Activated B cell treated with CpG ODN at 0.5 μM for 24 hours (primary cell): ENCODE results near the gene IL19. TPM values are rescaled to one million over a fixed set of nuclear protein-coding genes. Genes with fewer than 3 reads are reported as not detected.

ENCODE experiments used
- ATAC-seq: fragments of 200-7000 bp; cut with Tn5 transposase; one replicate; pipeline ENCODE4 v1.10.0; 2021; ENCODE audit warnings: low read depth, mild to moderate bottlenecking, moderate library complexity
- CTCF ChIA-PET: fragments of 350-600 bp; sonication (Branson Sonifier 250); formaldehyde crosslinking; loops from one replicate; lab custom pipeline; 2021; ENCODE audit warnings: antibody characterized with exemption; lab: Charles Lee
- POLR2A ChIA-PET: fragments of 350-600 bp; sonication (Branson Sonifier 250); formaldehyde crosslinking; loops from one replicate; lab custom pipeline; 2021; ENCODE audit warnings: antibody characterized with exemption; lab: Charles Lee
- DNase-seq: peaks from one replicate; pipeline ENCODE4 v3.0.0; 2022
- H3K27ac Mint-ChIP-seq: one replicate; pipeline ENCODE4 v1.8.0; 2020; ENCODE audit warnings: mixed read lengths
- H3K27me3 Mint-ChIP-seq: one replicate; pipeline ENCODE4 v1.8.0; 2021; ENCODE audit warnings: mixed read lengths
- H3K36me3 Mint-ChIP-seq: one replicate; pipeline ENCODE4 v1.8.0; 2021; ENCODE audit warnings: low read depth, mixed read lengths
- H3K4me1 Mint-ChIP-seq: one replicate; pipeline ENCODE4 v1.8.0; 2021; ENCODE audit warnings: mixed read lengths
- H3K4me3 Mint-ChIP-seq: one replicate; pipeline ENCODE4 v1.8.0; 2020; ENCODE audit warnings: mild to moderate bottlenecking, mixed read lengths
- H3K9me3 Mint-ChIP-seq: one replicate; pipeline ENCODE4 v1.8.0; 2020; ENCODE audit warnings: mixed read lengths
- CTCF ChIP-seq: fragments of 200-600 bp; IDR thresholded peaks from one replicate; pipeline ENCODE4 v1.8.0; 2022; ENCODE audit warnings: antibody characterized with exemption, mild to moderate bottlenecking
- intact Hi-C: fragments of 100-400 bp; cut with micrococcal nuclease; formaldehyde crosslinking; loops from one replicate; pipeline ENCODE4 v1.15.1; 2024
- total RNA-seq: library from RNA; stranded (reverse); gene quantifications from 2 replicates; pipeline ENCODE4 v1.2.3, GENCODE V29; 2022

IL19 gene
- total RNA-seq, 1 donor from 2014 or later = not detected

GRCh38 chr1:206745301-206745700 lies 25.3 kb upstream of the IL19 start:
- ChIA-PET POLR2A (interaction anchor here (0.6 to 1.7 kb wide), 6 partner anchors 13 to 37 kb away, joined by 3 to 7 read pairs (median 4); partner anchors contain the start of gene IL19), CTCF (no interaction called here)
- DNase-seq (no peak), ATAC-seq (no peak)
- Mint-ChIP-seq H3K9me3 (no peaks in the 10 kb centered on the region), H3K4me1 (peaks cover 45% of the 10 kb centered on the region), H3K36me3 (no peaks in the 10 kb centered on the region), H3K27me3 (no peaks in the 10 kb centered on the region), H3K27ac (no peak overlapping the region), H3K4me3 (no peak overlapping the region)
- no peak for TF ChIP-seq CTCF
- intact Hi-C loops = no loop called here

- peaks cover 16% of the 10 kb centered on the region for H3K4me1 Mint-ChIP-seq
- H3K27ac Mint-ChIP-seq = no peak overlapping the region
- no peak overlapping the region for H3K4me3 Mint-ChIP-seq
- intact Hi-C loops = no loop called here
- no peaks in the 10 kb centered on the region for H3K27me3 Mint-ChIP-seq
- ATAC-seq (no peak), DNase-seq (no peak)
- POLR2A ChIA-PET = interaction anchor here (0.6 kb wide), 1 partner anchor 9 kb away, joined by 3 read pairs; no protein-coding TSS in a partner anchor
- no peak for TF ChIP-seq CTCF
- H3K9me3 Mint-ChIP-seq = no peaks in the 10 kb centered on the region
- CTCF ChIA-PET = interaction anchor here (1.3 to 1.5 kb wide), 2 partner anchors 9 to 14 kb away, joined by 3 to 7 read pairs; no protein-coding TSS in a partner anchor
- no peaks in the 10 kb centered on the region for H3K36me3 Mint-ChIP-seq
Measured at GRCh38 chr1:206748348-206749030, 22.1 kb upstream of the IL19 start.

GRCh38 chr1:206751891-206752290 lies 18.7 kb upstream of the IL19 start:
- CTCF ChIA-PET = no interaction called here
- POLR2A ChIA-PET = no interaction called here

GRCh38 chr1:206752481-206752880 lies 18.1 kb upstream of the IL19 start:
- no peak for TF ChIP-seq CTCF
- no peak for ATAC-seq
- CTCF ChIA-PET = no interaction called here
- H3K36me3 Mint-ChIP-seq = no peaks in the 10 kb centered on the region
- no peak for DNase-seq
- intact Hi-C loops = no loop called here
- no peak overlapping the region for H3K4me3 Mint-ChIP-seq
- no peak overlapping the region for H3K27ac Mint-ChIP-seq
- peaks cover 6% of the 10 kb centered on the region for H3K4me1 Mint-ChIP-seq
- H3K9me3 Mint-ChIP-seq = no peaks in the 10 kb centered on the region
- H3K27me3 Mint-ChIP-seq = no peaks in the 10 kb centered on the region
- POLR2A ChIA-PET = interaction anchor here (0.8 kb wide), 1 partner anchor 80 kb away, joined by 10 read pairs; no protein-coding TSS in a partner anchor

More at GRCh38 chr1:206751891-206752290, 18.7 kb upstream of the IL19 start:
- intact Hi-C loops = no loop called here
- Mint-ChIP-seq H3K27me3 (no peaks in the 10 kb centered on the region), H3K36me3 (no peaks in the 10 kb centered on the region), H3K9me3 (no peaks in the 10 kb centered on the region), H3K27ac (no peak overlapping the region), H3K4me3 (no peak overlapping the region), H3K4me1 (peaks cover 6% of the 10 kb centered on the region)
- ATAC-seq (no peak), DNase-seq (no peak)
- no peak for TF ChIP-seq CTCF

- POLR2A ChIA-PET = interaction anchor here (0.8 kb wide), 1 partner anchor 81 kb away, joined by 10 read pairs; no protein-coding TSS in a partner anchor
- H3K27ac Mint-ChIP-seq = no peak overlapping the region
- H3K4me1 Mint-ChIP-seq = peaks cover 6% of the 10 kb centered on the region
- no peak for TF ChIP-seq CTCF
- H3K9me3 Mint-ChIP-seq = no peaks in the 10 kb centered on the region
- H3K27me3 Mint-ChIP-seq = no peaks in the 10 kb centered on the region
- CTCF ChIA-PET = no interaction called here
- no peaks in the 10 kb centered on the region for H3K36me3 Mint-ChIP-seq
- H3K4me3 Mint-ChIP-seq = no peak overlapping the region
- no peak for ATAC-seq
- no peak for DNase-seq
- intact Hi-C loops = no loop called here
Measured at GRCh38 chr1:206753141-206753540, 17.4 kb upstream of the IL19 start.
